B cell (primary cell): ENCODE measurements around the gene ATXN1. TPM values are rescaled to one million over a fixed set of nuclear protein-coding genes. Genes with fewer than 3 reads are reported as not detected.

Source experiments
- ATAC-seq: fragments of 200-7000 bp; cut with Tn5 transposase; one replicate; pipeline ENCODE4 v1.10.0; 2021; ENCODE audit warnings: low read depth, mild to moderate bottlenecking, moderate number of reproducible peaks, moderate library complexity
- CTCF ChIA-PET: fragments of 350-600 bp; sonication (Branson Sonifier 250); formaldehyde crosslinking; loops from one replicate; lab custom pipeline; 2021; ENCODE audit warnings: antibody characterized with exemption, inconsistent platforms; lab: Charles Lee
- POLR2A ChIA-PET: fragments of 350-600 bp; sonication (Branson Sonifier 250); formaldehyde crosslinking; loops from one replicate; lab custom pipeline; 2021; ENCODE audit warnings: antibody characterized with exemption; lab: Charles Lee
- DNase-seq: peaks from one replicate; pipeline ENCODE4 v3.0.0; 2013
- H2AFZ ChIP-seq: 2 replicates; pipeline ENCODE4 v1.6.1; 2012; ENCODE audit warnings: mild to moderate bottlenecking, low read depth, low read length; ENCODE audit not compliant: insufficient read depth, poor library complexity, severe bottlenecking
- H3K27ac ChIP-seq, 2 donors: 1 replicate in 1 of 2; 2 replicates in 1 of 2; pipeline ENCODE4 v1.5.1; 2012 to 2013; ENCODE audit warnings: low read length in 2 of 2, mild to moderate bottlenecking in 2 of 2, moderate library complexity in 1 of 2
- H3K27me3 ChIP-seq, 4 experiments: fragments of 200-600 bp in 1 of 4; sonication (generic) in 1 of 4; replicated peaks in 1 of 4; 1 replicate in 2 of 4; 2 replicates in 2 of 4; pipeline versions ENCODE4 v1.6.1 to v1.7.0; 2013 to 2016; ENCODE audit warnings: low read length in 3 of 4, mild to moderate bottlenecking in 2 of 4, mixed read lengths in 1 of 4, moderate library complexity in 1 of 4; ENCODE audit not compliant: insufficient read depth in 4 of 4, control insufficient read depth in 3 of 4; ENCODE audit errors: control extremely low read depth in 1 of 4
- H3K36me3 ChIP-seq, 2 experiments: replicated peaks in 1 of 2; 1 replicate in 1 of 2; 2 replicates in 1 of 2; pipeline versions ENCODE4 v1.6.1 to v1.7.1; 2013; ENCODE audit warnings: low read length in 1 of 2; ENCODE audit not compliant: insufficient read depth in 2 of 2, control insufficient read depth in 1 of 2; ENCODE audit errors: control extremely low read depth in 1 of 2, extremely low read depth in 1 of 2
- H3K4me1 ChIP-seq, 2 donors: fragments of 200-600 bp in 1 of 2; sonication (generic) in 1 of 2; 1 replicate in 1 of 2; 2 replicates in 1 of 2; pipeline versions ENCODE4 v1.5.1 to v1.6.1; 2013 to 2017; ENCODE audit warnings: low read length in 2 of 2; ENCODE audit not compliant: control insufficient read depth in 2 of 2, insufficient read depth in 2 of 2
- H3K4me2 ChIP-seq: replicated peaks from 2 replicates; pipeline ENCODE3; 2012; ENCODE audit warnings: mild to moderate bottlenecking, low read depth, low read length; ENCODE audit not compliant: poor library complexity, severe bottlenecking
- H3K4me3 ChIP-seq, 5 experiments: fragments of 200-600 bp in 1 of 5; sonication (generic) in 1 of 5; 1 replicate in 3 of 5; 2 replicates in 2 of 5; pipeline versions ENCODE4 v1.5.1 to v1.7.0; 2011 to 2016; ENCODE audit warnings: low read length in 4 of 5, mild to moderate bottlenecking in 4 of 5, low read depth in 2 of 5, control low read depth in 1 of 5, moderate library complexity in 1 of 5; ENCODE audit not compliant: insufficient read depth in 1 of 5; ENCODE audit errors: control extremely low read depth in 1 of 5, extremely low read depth in 1 of 5
- H3K79me2 ChIP-seq: fragments of 200-600 bp; sonication (generic); one replicate; pipeline ENCODE4 v1.6.0; 2016; ENCODE audit warnings: low read length; ENCODE audit not compliant: control insufficient read depth, insufficient read depth
- H3K9ac ChIP-seq: fragments of 200-600 bp; sonication (generic); 2 replicates; pipeline ENCODE4 v1.6.1; 2017; ENCODE audit warnings: mild to moderate bottlenecking, low read length, moderate library complexity
- H3K9me3 ChIP-seq, 3 donors: one replicate each; pipeline versions ENCODE4 v1.6.1 to v1.7.1; 2013; ENCODE audit warnings: low read length in 2 of 3; ENCODE audit not compliant: control insufficient read depth in 2 of 3, insufficient read depth in 1 of 3; ENCODE audit errors: control extremely low read depth in 1 of 3
- H4K20me1 ChIP-seq: 2 replicates; pipeline ENCODE4 v1.6.0; 2012; ENCODE audit warnings: mild to moderate bottlenecking, low read length; ENCODE audit not compliant: insufficient read depth, control insufficient read depth, poor library complexity, severe bottlenecking
- H3K27ac Mint-ChIP-seq: one replicate; pipeline ENCODE4 v1.8.0; 2021; ENCODE audit warnings: mixed read lengths
- H3K27me3 Mint-ChIP-seq: one replicate; pipeline ENCODE4 v1.8.0; 2021; ENCODE audit warnings: mixed read lengths
- H3K4me1 Mint-ChIP-seq: one replicate; pipeline ENCODE4 v1.8.0; 2021; ENCODE audit warnings: mixed read lengths
- H3K4me3 Mint-ChIP-seq: one replicate; pipeline ENCODE4 v1.8.0; 2021; ENCODE audit warnings: mixed read lengths
- H3K9me3 Mint-ChIP-seq: one replicate; pipeline ENCODE4 v1.8.0; 2022; ENCODE audit warnings: mixed read lengths; ENCODE audit not compliant: insufficient read depth
- CTCF ChIP-seq: fragments of 200-600 bp; IDR thresholded peaks from one replicate; pipeline ENCODE4 v1.8.0; 2022; ENCODE audit warnings: antibody characterized with exemption, mild to moderate bottlenecking
- EZH2 ChIP-seq: IDR thresholded peaks from 2 replicates; pipeline ENCODE4 v1.6.1; 2012; ENCODE audit warnings: borderline replicate concordance, low read depth, mild to moderate bottlenecking, moderate library complexity, low read length; ENCODE audit not compliant: insufficient read depth, poor library complexity, severe bottlenecking
- WGBS: methylation state at CpG from one replicate; pipeline ENCODE4 v1.1.5; 2013; ENCODE audit warnings: missing lambda C conversion rate; ENCODE audit not compliant: insufficient coverage; 5-methylcytosine and 5-hydroxymethylcytosine counted together
- intact Hi-C: fragments of 100-400 bp; cut with micrococcal nuclease; formaldehyde crosslinking; loops from one replicate; pipeline ENCODE4 v1.10.0; 2022
- polyA plus RNA-seq: library from polyadenylated mRNA; depleted of rRNA; stranded (reverse); fragments of >200 nt; gene quantifications from 2 replicates; pipeline ENCODE4 v1.2.3, GENCODE V29; 2012
- total RNA-seq, 2 donors: library from RNA; stranded (reverse); fragments of 120-200 nt in 1 of 2; gene quantifications; 1 replicate in 1 of 2; 2 replicates in 1 of 2; pipeline versions ENCODE4 v1.2.3 to v1.2.4, GENCODE V29; 2013 to 2022

ATXN1 gene
- total and polyA plus RNA-seq, 2 donors (not counting 1 experiment from before 2014, with no cell fraction given), result 5.7 to 63.8 TPM

GRCh38 chr6:16345449-16346330 is 415.6 kb downstream of the ATXN1 start:
- no peak overlapping the region for H3K4me3 Mint-ChIP-seq
- intact Hi-C loops, result no loop called here
- no peak overlapping the region for H3K4me3 ChIP-seq
- H3K27ac Mint-ChIP-seq, result no peak overlapping the region
- no peaks in the 10 kb centered on the region for H4K20me1 ChIP-seq
- no peaks in the 10 kb centered on the region for H3K36me3 ChIP-seq
- 99% methylated on average over 11 of the region's 16 CpGs for WGBS
- ATAC-seq, result no peak
- no peaks in the 10 kb centered on the region for H3K4me1 Mint-ChIP-seq
- DNase-seq, result no peak
- no peaks in the 10 kb centered on the region for H3K27me3 Mint-ChIP-seq
- H3K79me2 ChIP-seq, result no peaks in the 10 kb centered on the region
- no peak overlapping the region for H3K4me2 ChIP-seq
- ChIA-PET POLR2A (no interaction called here), CTCF (interaction anchor here (0.7 to 2.6 kb wide), 3 partner anchors 9 to 64 kb away, joined by 3 to 9 read pairs (median 4); no protein-coding TSS in a partner anchor)
- no peak overlapping the region for H2AFZ ChIP-seq
- no peaks in the 10 kb centered on the region for H3K4me1 ChIP-seq
- no peak overlapping the region for H3K27ac ChIP-seq
- no peaks in the 10 kb centered on the region for H3K27me3 ChIP-seq
- no peaks in the 10 kb centered on the region for H3K9me3 Mint-ChIP-seq
- H3K9me3 ChIP-seq, result no peaks in the 10 kb centered on the region
- TF ChIP-seq EZH2, result no peak
- TF ChIP-seq CTCF, result no peak
- H3K9ac ChIP-seq, result no peak overlapping the region

GRCh38 chr6:16344756-16345155 is 416.5 kb downstream of the ATXN1 start:
- Mint-ChIP-seq H3K27ac (no peak overlapping the region), H3K27me3 (no peaks in the 10 kb centered on the region), H3K4me3 (no peak overlapping the region), H3K9me3 (no peaks in the 10 kb centered on the region), H3K4me1 (no peaks in the 10 kb centered on the region)
- ATAC-seq, result no peak
- Histone ChIP-seq H3K9me3 (no peaks in the 10 kb centered on the region), H3K79me2 (no peaks in the 10 kb centered on the region), H4K20me1 (no peaks in the 10 kb centered on the region), H3K4me1 (no peaks in the 10 kb centered on the region), H3K9ac (no peak overlapping the region), H3K27ac (no peak overlapping the region), H3K4me2 (no peak overlapping the region), H3K4me3 (no peak overlapping the region), H3K27me3 (no peaks in the 10 kb centered on the region), H3K36me3 (no peaks in the 10 kb centered on the region), H2AFZ (no peak overlapping the region)
- WGBS, result 92% methylated on average over 6 of the region's 6 CpGs
- intact Hi-C loops, result no loop called here
- CTCF ChIA-PET, result no interaction called here
- DNase-seq, result no peak
- no peak for TF ChIP-seq EZH2
- no peak for TF ChIP-seq CTCF
- POLR2A ChIA-PET, result no interaction called here
